Measurements from ENCODE around the gene UTS2R.
"Not testable (repeated sequence)": the region's sequence is repeated elsewhere in the genome, so short reads cannot be mapped to it uniquely, and the experiment has no call there.

The UTS2R gene

DNA sequence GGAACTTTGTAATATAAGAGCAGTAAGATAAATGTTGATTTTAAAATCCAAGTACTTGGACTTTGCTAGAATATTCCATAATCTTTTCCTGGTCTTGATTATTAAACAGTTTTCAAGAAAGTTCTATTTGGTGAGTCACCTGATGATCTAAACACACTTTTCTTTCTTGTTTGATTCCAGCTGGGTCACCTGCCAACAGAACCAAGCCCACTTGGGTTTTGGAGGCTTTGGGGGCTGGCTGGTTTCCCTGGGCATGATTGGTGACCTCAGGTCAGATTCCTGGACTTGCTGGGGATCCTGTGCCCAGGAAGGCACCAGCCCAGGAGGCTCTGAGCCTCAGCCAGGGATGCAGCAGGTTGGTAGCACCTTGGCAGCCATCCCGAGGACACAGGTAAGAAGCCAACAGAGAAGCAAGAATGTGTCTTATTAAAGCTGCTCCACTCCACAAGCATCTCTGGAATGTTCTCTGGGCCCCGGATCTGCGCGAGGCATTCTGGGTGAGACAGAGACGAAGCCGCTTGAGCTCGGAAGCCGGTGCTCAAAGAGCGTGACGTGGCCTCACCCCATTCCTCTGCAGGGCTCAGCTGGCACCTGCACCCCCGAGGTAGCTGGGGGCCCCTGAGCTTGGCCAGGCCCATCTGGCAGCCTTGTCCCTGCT lies 15.7 kb upstream of the UTS2R start:
- ATAC-seq (ENCODE audit: low read depth), result no peak

DNA sequence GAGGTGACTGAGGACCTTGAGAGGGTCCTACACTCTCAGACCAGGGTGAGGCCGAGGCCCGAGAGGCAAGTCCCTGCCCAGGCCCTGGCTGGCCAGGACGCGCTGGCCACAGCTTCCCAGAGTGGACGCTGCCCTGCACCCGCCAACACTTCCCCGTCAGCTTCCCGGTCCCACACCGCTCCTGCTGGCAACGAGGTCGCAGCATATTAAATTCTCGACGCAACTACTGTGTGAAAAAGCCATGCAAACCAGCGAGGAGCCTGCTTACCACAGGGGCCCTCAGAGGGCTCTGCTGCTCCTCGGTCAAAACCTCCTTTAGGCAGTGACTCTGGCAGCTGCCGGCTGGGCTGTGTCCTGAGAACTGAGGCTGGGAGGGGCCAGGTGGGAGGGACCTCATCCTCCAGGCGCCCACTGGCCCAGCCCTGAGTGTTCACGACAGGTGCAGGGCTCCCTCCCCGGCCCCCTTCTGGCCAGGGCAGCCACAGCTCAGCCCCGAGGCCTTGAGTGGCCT lies 14.7 kb upstream of the UTS2R start:
- Mint-ChIP-seq H3K36me3 (no peaks in the 10 kb centered on the region), H3K4me1 (peaks cover 7% of the 10 kb centered on the region), H3K4me3 (no peak overlapping the region), H3K27ac (no peak overlapping the region), H3K9me3 (no peaks in the 10 kb centered on the region), H3K27me3 (peaks cover 10% of the 10 kb centered on the region)
- DNase-seq (ENCODE audit: low spot score in 2 of 2) (no peak), ATAC-seq (ENCODE audit: low read depth) (no peak)

More for the DNA sequence above, 15.7 kb upstream of the UTS2R start:
- no peak overlapping the region for H3K27ac Mint-ChIP-seq
- DNase-seq (ENCODE audit: low spot score in 2 of 2), result no peak
- H3K4me3 Mint-ChIP-seq, result no peak overlapping the region
- H3K9me3 Mint-ChIP-seq, result no peaks in the 10 kb centered on the region
- H3K27me3 Mint-ChIP-seq, result peaks cover 10% of the 10 kb centered on the region
- H3K4me1 Mint-ChIP-seq, result peaks cover 7% of the 10 kb centered on the region
- no peaks in the 10 kb centered on the region for H3K36me3 Mint-ChIP-seq

DNA sequence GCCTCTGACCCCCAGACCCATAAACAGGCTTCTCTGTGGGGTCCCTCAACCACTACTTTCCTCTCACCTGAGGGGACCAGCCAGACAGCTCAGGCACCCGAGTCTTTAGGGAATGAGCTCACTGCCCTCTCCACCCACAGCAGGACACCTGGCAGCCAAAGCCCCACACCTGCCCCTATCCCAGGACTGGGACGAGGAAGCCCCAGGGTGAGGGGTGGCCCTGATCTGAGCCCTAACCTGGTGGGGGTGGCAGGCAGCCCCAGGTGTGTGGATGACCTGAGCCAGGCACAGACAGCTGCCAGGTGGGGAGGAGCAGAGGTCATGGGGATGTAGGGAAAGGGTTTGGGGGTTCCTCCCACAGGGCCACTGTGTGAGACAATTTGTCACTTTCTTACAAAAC lies 14.2 kb upstream of the UTS2R start:
- H3K27me3 Mint-ChIP-seq, result peaks cover 10% of the 10 kb centered on the region
- no peak overlapping the region for H3K27ac Mint-ChIP-seq
- peaks cover 5% of the 10 kb centered on the region for H3K4me1 Mint-ChIP-seq
- no peak for DNase-seq (ENCODE audit: low spot score in 2 of 2)
- ATAC-seq (ENCODE audit: low read depth), result no peak
- no peak overlapping the region for H3K4me3 Mint-ChIP-seq
- H3K9me3 Mint-ChIP-seq, result no peaks in the 10 kb centered on the region
- no peaks in the 10 kb centered on the region for H3K36me3 Mint-ChIP-seq

DNA sequence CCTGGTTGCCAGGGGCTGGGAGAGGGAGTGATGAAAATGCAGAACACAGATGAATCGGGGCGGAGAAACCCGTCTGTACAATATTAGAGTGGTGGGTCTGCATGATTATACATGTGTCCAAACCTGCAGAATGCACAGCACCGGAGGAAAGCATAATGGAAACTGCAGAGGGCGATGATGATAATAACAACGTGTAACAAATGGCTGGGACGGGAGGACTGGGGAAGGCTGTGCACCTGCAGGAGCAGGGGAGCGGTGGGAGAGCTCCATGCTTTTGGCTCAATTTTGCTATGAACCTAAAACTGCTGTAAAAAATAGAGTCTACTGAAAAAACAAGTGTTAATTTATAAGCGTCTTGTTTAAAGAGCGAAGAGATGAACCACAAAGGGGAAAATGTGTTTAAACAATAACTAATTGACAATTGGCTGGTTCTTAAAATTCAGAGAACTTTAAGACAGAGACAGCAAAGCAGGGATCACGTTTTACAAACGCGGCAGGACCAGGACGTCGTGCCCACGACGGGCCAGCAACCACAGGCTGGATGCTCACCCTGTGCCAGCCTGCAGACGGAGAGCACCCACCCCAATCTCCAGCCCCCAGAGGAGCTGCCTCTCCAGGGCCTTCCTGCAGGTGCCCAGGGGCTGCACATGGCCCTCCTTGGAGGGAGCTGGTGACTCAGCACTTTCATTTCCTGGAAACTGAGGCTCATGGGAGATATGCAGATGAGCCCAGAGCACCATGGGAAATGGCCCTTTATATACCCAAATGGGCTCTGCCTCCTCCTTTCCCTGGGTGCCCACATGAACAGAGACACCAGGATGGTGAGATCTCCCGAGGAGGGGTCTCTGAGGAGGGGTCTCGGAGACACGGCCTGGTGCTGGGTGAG lies 12.9 kb upstream of the UTS2R start, which contains the start of gene TEX19:
Gene TEX19 (plus strand): TSS at position 783 of the 886 bp plus-strand sequence. CDS start 2,904 bp downstream, outside the sequence.
- H3K9me3 Mint-ChIP-seq, result no peaks in the 10 kb centered on the region
- ATAC-seq (ENCODE audit: low read depth) (peak; percentile 49), DNase-seq (ENCODE audit: low spot score in 2 of 2) (no peak)
- H3K27ac Mint-ChIP-seq, result no peak within 1 kb of the TSS
- H3K4me1 Mint-ChIP-seq, result peaks cover 5% of the 10 kb centered on the region
- no peak within 1 kb of the TSS for H3K4me3 Mint-ChIP-seq
- H3K27me3 Mint-ChIP-seq, result peaks cover 8% of the 10 kb centered on the region
- no peaks in the 10 kb centered on the region for H3K36me3 Mint-ChIP-seq

DNA sequence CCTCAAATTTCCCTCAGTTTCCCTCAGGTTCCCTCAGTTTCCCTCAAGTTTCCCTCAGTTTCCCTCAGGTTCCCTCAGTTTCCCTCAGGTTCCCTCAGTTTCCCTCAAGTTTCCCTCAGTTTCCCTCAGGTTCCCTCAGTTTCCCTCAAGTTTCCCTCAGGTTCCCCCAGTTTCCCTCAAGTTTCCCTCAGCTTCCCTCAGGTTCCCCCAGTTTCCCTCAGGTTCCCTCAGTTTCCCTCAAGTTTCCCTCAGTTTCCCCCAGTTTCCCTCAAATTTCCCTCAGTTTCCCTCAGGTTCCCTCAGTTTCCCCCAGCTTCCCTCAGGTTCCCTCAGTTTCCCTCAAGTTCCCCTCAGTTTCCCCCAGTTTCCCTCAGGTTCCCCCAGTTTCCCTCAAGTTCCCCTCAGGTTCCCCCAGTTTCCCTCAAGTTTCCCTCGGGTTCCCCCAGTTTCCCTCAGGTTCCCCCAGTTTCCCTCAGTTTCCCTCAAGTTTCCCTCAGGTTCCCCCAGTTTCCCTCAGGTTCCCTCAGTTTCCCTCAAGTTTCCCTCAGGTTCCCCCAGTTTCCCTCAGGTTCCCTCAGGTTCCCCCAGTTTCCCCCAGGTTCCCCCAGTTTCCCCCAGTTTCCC lies 12.0 kb upstream of the UTS2R start:
- H3K27me3 Mint-ChIP-seq; H3K36me3 Mint-ChIP-seq; ATAC-seq (ENCODE audit: low read depth); H3K9me3 Mint-ChIP-seq; H3K4me1 Mint-ChIP-seq; H3K27ac Mint-ChIP-seq; DNase-seq (ENCODE audit: low spot score in 2 of 2); H3K4me3 Mint-ChIP-seq: not testable (repeated sequence)

DNA sequence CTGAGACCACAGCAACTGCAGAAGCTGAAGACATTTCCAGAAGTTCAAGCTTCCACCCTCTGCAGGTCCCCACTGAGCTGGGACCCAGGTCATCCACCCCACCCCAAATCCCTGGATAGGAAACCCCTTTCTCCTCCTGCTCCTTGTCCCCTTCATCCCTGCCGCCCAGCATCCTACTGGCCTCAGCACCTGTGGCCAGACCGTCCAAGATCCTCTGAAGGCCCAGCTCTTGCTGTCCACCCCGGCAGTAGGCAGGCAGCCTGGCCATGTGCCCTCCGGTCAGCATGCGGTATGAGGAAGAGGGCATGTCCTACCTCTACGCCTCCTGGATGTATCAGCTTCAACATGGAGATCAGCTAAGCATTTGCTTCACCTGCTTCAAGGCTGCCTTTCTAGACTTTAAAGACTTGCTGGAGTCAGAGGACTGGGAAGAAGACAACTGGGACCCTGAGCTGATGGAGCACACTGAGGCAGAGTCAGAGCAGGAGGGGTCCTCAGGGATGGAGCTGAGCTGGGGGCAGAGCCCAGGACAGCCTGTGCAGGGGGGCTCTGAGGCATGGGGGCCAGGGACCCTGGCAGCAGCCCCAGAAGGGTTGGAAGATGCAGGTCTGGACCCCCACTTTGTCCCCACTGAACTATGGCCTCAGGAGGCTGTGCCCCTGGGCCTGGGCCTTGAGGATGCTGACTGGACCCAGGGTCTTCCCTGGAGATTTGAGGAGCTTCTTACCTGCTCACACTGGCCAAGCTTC lies 9.5 kb upstream of the UTS2R start:
- Mint-ChIP-seq H3K4me1 (peaks cover 5% of the 10 kb centered on the region), H3K27me3 (peaks cover 5% of the 10 kb centered on the region), H3K36me3 (no peaks in the 10 kb centered on the region), H3K4me3 (no peak overlapping the region), H3K27ac (no peak overlapping the region), H3K9me3 (no peaks in the 10 kb centered on the region)
- no peak for DNase-seq (ENCODE audit: low spot score in 2 of 2)
- no peak for ATAC-seq (ENCODE audit: low read depth)

DNA sequence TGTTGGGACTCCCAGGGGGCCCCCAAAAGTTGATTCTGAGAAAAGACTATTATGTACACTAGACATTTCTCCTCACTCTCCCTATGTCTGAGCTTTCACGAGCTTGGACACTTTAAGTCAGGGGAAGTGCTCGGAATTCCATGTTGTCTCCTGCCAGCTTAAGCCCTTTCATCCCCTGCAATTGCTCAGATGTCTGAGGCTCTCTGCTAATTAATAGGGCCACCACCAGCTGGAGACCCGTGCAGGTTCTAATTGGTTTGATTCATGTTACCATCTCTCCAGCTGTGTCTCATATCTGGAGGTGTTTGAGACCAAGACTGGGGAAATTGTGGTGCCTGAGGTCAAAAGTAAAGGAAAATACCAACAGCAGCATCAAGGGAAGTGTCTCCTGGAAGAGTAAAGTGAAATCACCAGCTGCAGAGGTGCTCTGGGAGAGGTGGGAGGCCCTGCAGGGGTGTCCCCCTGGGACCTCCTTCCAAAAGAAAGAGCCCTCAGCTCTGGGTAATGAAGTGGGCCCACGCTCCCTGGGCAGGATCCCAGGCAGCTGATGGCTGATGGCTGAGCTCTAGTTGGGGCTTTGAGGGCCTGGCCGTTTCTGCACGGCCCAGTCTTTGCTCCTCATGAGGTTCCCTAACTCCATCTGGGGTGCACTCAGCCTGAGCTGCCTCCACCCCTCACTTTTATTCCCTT lies 5.8 kb upstream of the UTS2R start:
- peaks cover 2% of the 10 kb centered on the region for H3K27me3 Mint-ChIP-seq
- no peak for DNase-seq (ENCODE audit: low spot score in 2 of 2)
- no peaks in the 10 kb centered on the region for H3K36me3 Mint-ChIP-seq
- ATAC-seq (ENCODE audit: low read depth), result no peak
- H3K27ac Mint-ChIP-seq, result no peak overlapping the region
- no peak overlapping the region for H3K4me3 Mint-ChIP-seq
- no peaks in the 10 kb centered on the region for H3K9me3 Mint-ChIP-seq
- peaks cover 3% of the 10 kb centered on the region for H3K4me1 Mint-ChIP-seq

DNA sequence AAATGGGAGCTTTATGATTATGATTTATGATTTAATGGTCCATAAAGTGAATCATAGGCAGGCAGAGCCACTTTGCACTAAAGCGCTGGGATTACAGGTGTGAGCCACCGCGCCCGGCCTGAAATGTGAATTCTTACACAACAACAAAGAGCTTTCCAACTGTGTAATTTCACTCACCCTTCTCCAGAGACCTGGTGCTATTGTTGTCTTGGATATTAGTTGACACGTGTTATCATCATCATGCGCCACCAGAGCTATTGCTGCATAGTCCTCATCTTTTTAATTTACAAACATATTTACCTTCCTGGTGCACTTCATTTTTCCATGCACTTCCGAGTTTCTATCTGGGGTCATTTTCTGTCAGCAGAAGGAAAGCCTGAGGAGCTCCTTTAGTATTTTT lies 4.8 kb upstream of the UTS2R start:
- no peaks in the 10 kb centered on the region for H3K36me3 Mint-ChIP-seq
- H3K4me3 Mint-ChIP-seq, result no peak overlapping the region
- ATAC-seq (ENCODE audit: low read depth), result no peak
- peaks cover 6% of the 10 kb centered on the region for H3K4me1 Mint-ChIP-seq
- DNase-seq (ENCODE audit: low spot score in 2 of 2), result no peak
- H3K27me3 Mint-ChIP-seq, result peaks cover 3% of the 10 kb centered on the region
- no peaks in the 10 kb centered on the region for H3K9me3 Mint-ChIP-seq
- H3K27ac Mint-ChIP-seq, result no peak overlapping the region

DNA sequence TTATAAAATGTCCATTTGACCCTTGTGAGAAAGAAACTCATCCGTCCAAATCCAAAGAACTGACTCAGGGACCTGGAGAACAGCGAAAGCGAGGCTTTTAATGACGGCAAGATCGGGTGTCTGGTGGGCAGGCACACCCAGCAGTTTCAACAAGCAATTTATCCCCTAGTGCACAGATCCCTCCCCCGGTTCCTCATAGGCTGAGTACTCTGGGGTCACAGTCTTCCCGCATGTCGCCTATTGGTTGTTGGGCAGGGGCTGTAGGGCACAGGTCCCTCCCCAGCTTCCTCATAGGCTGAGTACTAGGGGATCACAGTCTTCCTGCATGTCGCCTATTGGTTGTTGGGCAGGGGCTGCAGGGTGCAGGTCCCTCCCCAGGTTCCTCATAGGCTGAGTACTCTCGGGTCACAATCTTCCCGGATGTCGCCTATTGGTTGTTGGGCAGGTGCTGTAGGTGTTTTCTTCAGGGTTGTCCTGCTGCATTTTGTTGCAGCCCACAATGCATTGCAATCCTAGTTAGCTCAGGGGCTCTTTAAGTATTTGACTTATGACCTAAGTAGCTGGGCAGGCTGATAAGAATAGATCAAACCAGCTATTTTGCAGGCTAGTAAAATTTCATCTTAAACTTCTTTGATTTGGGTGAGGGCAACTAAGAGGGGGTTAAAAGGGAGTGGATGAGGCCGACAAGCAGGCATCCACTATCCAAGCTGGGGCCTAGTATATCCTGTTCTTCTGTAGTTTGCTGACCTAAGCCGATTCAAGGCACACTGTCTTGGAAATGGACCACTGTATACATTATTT lies 3.6 kb upstream of the UTS2R start:
- DNase-seq (ENCODE audit: low spot score in 2 of 2) (no peak), ATAC-seq (ENCODE audit: low read depth) (no peak)
- Mint-ChIP-seq H3K4me3 (no peak overlapping the region), H3K27ac (no peak overlapping the region), H3K9me3 (no peaks in the 10 kb centered on the region), H3K36me3 (no peaks in the 10 kb centered on the region), H3K27me3 (peaks cover 6% of the 10 kb centered on the region), H3K4me1 (peaks cover 10% of the 10 kb centered on the region)

DNA sequence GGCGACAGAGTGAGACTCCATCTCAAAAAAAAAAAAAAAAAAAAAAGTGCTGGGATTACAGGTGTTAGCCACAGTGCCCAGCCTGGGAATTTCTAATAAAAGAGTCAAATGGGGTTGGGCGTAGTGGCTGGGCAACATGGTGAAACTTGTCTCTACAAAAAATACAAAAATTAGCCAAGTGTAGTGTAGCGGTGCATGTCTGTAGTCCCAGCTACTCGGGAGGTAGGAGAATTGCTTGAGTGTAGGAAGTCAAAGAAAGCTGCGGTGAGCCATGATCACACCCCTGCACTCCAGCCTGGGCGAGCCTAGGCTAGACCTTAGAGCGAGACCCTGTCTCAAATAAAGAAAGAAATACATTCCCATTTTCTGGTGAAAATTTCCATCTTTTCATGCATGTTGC lies 2.4 kb upstream of the UTS2R start:
- H3K27me3 Mint-ChIP-seq, result peaks cover 9% of the 10 kb centered on the region
- no peak overlapping the region for H3K4me3 Mint-ChIP-seq
- no peak overlapping the region for H3K27ac Mint-ChIP-seq
- DNase-seq (ENCODE audit: low spot score in 2 of 2), result no peak
- H3K4me1 Mint-ChIP-seq, result peaks cover 13% of the 10 kb centered on the region
- no peaks in the 10 kb centered on the region for H3K9me3 Mint-ChIP-seq
- H3K36me3 Mint-ChIP-seq, result no peaks in the 10 kb centered on the region
- no peak for ATAC-seq (ENCODE audit: low read depth)

DNA sequence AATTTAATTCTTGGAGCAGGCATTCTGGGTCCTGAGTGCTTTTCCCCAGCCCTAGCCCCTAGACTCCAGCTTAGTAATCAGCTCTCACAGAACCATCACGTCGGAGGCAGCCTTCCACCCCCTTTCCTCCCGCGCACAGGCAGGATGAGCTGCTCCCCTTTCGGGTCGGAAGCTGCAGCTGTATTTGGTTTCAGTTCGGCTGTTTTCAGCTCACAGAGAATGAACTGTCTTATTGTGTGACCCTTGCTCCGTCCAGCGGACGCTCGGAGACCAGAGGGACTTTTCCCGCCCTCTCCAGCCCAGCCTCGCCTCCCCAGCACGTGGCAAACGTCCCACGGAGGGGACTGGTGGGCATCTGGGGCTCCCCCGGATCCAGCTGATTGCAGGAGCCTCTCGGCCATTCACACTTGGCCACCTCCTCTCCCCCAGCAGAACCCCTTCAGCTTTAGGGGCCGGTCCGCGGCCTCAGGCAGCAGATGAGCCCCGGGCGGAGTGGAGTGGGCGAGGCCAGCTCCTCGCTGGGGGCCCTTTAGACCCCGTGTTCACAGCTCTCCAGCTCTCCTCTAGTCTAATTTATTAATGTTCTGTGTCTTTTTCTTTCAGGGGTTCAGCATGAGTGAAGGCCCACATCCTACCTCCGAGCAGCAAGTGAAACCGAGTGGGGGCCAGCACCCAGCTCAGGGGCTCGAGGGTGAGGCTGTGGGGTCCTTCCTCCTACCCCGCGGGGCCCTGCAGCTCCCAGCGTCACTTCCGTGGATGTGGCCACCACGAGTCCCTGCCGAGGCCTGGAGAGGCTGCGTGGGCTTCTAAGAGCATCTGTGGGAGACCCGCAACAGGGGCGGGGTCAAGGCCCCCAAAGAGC lies 863 bp upstream of the UTS2R start:
- DNase-seq (ENCODE audit: low spot score in 2 of 2), result no peak
- Mint-ChIP-seq H3K9me3 (no peaks in the 10 kb centered on the region), H3K4me1 (peaks cover 13% of the 10 kb centered on the region), H3K4me3 (peak overlapping the region; percentile 80), H3K27me3 (peaks cover 12% of the 10 kb centered on the region), H3K36me3 (no peaks in the 10 kb centered on the region), H3K27ac (no peak overlapping the region)
- ATAC-seq (ENCODE audit: low read depth), result peak; percentile 56

Measured in memory B cell (primary cell).